GM03348 (cell line): ENCODE measurements around the gene NR2F1.
A peak's percentile ranks its signal among the peaks of the same experiment; 100 is the strongest.

Experiments
- DNase-seq: peaks from one replicate; pipeline ENCODE4 v3.0.0; 2012; ENCODE audit warnings: low spot score

Gene NR2F1

GRCh38 chr5:93591323-93591945 is 8.4 kb downstream of the NR2F1 start:
- DNase-seq: no peak

GRCh38 chr5:93592883-93593282 is 9.9 kb downstream of the NR2F1 start:
- no peak for DNase-seq

GRCh38 chr5:93593476-93594131 is 10.6 kb downstream of the NR2F1 start:
- no peak for DNase-seq

GRCh38 chr5:93594591-93595419 is 11.8 kb downstream of the NR2F1 start:
- no peak for DNase-seq

GRCh38 chr5:93595420-93596147 is 12.6 kb downstream of the NR2F1 start:
- no peak for DNase-seq

- no peak for DNase-seq
Measured at GRCh38 chr5:93596310-93596675, 13.3 kb downstream of the NR2F1 start.

- no peak for DNase-seq
Measured at GRCh38 chr5:93596676-93597490, 13.9 kb downstream of the NR2F1 start.

GRCh38 chr5:93598091-93599000 is 15.3 kb downstream of the NR2F1 start:
- DNase-seq: no peak

- DNase-seq: no peak
Measured at GRCh38 chr5:93599001-93599379, 16.0 kb downstream of the NR2F1 start.

- no peak for DNase-seq
Measured at GRCh38 chr5:93599399-93600120, 16.5 kb downstream of the NR2F1 start.

GRCh38 chr5:93600409-93601070 is 17.5 kb downstream of the NR2F1 start:
- DNase-seq: no peak

GRCh38 chr5:93601071-93601801 is 18.2 kb downstream of the NR2F1 start:
- no peak for DNase-seq

GRCh38 chr5:93601802-93602155 is 18.8 kb downstream of the NR2F1 start:
- DNase-seq: no peak

- no peak for DNase-seq
Measured at GRCh38 chr5:93602241-93603077, 19.4 kb downstream of the NR2F1 start.

GRCh38 chr5:93603078-93603792 is 20.2 kb downstream of the NR2F1 start:
- DNase-seq: no peak

GRCh38 chr5:93603793-93604643 is 21.0 kb downstream of the NR2F1 start:
- DNase-seq: peak; percentile 33
